H4 (cell line): ENCODE data around the gene CDK11A. TPM values are rescaled to one million over a fixed set of nuclear protein-coding genes. Genes with fewer than 3 reads are reported as not detected.

ENCODE experiments used
- DNase-seq: peaks from one replicate; pipeline ENCODE4 v3.0.0-alpha.2; 2015; ENCODE audit warnings: low spot score
- total RNA-seq: library from RNA; depleted of rRNA; stranded (reverse); fragments of >200 nt; shearing (Covaris generic); gene quantifications from 2 replicates; pipeline ENCODE4 v1.2.3, GENCODE V29; 2014; rRNA removed

CDK11A gene
- total RNA-seq = 3.8 and 7.0 TPM in 2 replicates

GRCh38 chr1:1724035-1724864 is at the start of gene CDK11A:
Gene CDK11A (minus strand): TSS chr1:1724357. CDS start chr1:1722818, 1,539 bp downstream.
- peak; percentile 100 for DNase-seq

GRCh38 chr1:1773874-1774273 is 49.7 kb upstream of the CDK11A start:
- no peak for DNase-seq

- DNase-seq = no peak
Measured at GRCh38 chr1:1771096-1771495, 46.9 kb upstream of the CDK11A start.

- no peak for DNase-seq
Measured at GRCh38 chr1:1770102-1770501, 45.9 kb upstream of the CDK11A start.

- no peak for DNase-seq
Measured at GRCh38 chr1:1768249-1768992, 44.3 kb upstream of the CDK11A start.

- DNase-seq = no peak
Measured at GRCh38 chr1:1764876-1765470, 40.8 kb upstream of the CDK11A start.

- peak; percentile 90 for DNase-seq
Measured at GRCh38 chr1:1763657-1764621, 39.8 kb upstream of the CDK11A start.

- no peak for DNase-seq
Measured at GRCh38 chr1:1761504-1762376, 37.6 kb upstream of the CDK11A start.

GRCh38 chr1:1760715-1761114 is 36.6 kb upstream of the CDK11A start:
- DNase-seq = no peak

- no peak for DNase-seq
Measured at GRCh38 chr1:1760345-1760650, 36.1 kb upstream of the CDK11A start.

- DNase-seq = no peak
Measured at GRCh38 chr1:1759456-1760344, 35.5 kb upstream of the CDK11A start.

- DNase-seq = peak; percentile 66
Measured at GRCh38 chr1:1758692-1759455, 34.7 kb upstream of the CDK11A start.

GRCh38 chr1:1758059-1758621 is 34.0 kb upstream of the CDK11A start:
- peak; percentile 5 for DNase-seq

GRCh38 chr1:1757422-1758058 is 33.4 kb upstream of the CDK11A start:
- DNase-seq = no peak

- DNase-seq = no peak
Measured at GRCh38 chr1:1756661-1757421, 32.7 kb upstream of the CDK11A start.

- no peak for DNase-seq
Measured at GRCh38 chr1:1755852-1756251, 31.7 kb upstream of the CDK11A start.

- DNase-seq = no peak
Measured at GRCh38 chr1:1755426-1755825, 31.3 kb upstream of the CDK11A start.
